Upper lobe of left lung (tissue), 6 donors: Measurements from ENCODE around the gene FCHO2. TPM values are rescaled to one million over a fixed set of nuclear protein-coding genes. Genes with fewer than 3 reads are reported as not detected.

Experiments used
- ATAC-seq, 2 donors: fragments of 200-7000 bp; cut with Tn5 transposase; one replicate each; pipeline ENCODE4 v1.9.1; 2022; ENCODE audit warnings: mild to moderate bottlenecking in 2 of 2, moderate library complexity in 2 of 2; ENCODE audit not compliant: low FRiP score in 2 of 2
- DNase-seq, 2 donors: peaks; one replicate each; pipeline ENCODE4 v3.0.0-alpha.2; 2019 to 2020
- H3K27ac ChIP-seq, 4 donors: fragments of 200-600 bp; sonication (generic); one replicate each; pipeline ENCODE4 v1.5.1; 2016 to 2019
- H3K27me3 ChIP-seq, 4 donors: fragments of 200-600 bp; sonication (generic); one replicate each; pipeline ENCODE4 v1.5.1; 2017 to 2019
- H3K36me3 ChIP-seq, 4 donors: fragments of 200-600 bp; sonication (generic); one replicate each; pipeline ENCODE4 v1.5.1; 2016 to 2019
- H3K4me1 ChIP-seq, 4 donors: fragments of 200-600 bp; sonication (generic); one replicate each; pipeline ENCODE4 v1.5.1; 2018 to 2019
- H3K4me3 ChIP-seq, 4 donors: fragments of 200-600 bp; sonication (generic); one replicate each; pipeline ENCODE4 v1.5.1; 2017 to 2019; ENCODE audit warnings: mild to moderate bottlenecking in 2 of 4, moderate library complexity in 1 of 4
- H3K9me3 ChIP-seq, 4 donors: fragments of 200-600 bp; sonication (generic); one replicate each; pipeline ENCODE4 v1.5.1; 2018 to 2019
- CTCF ChIP-seq, 6 experiments: fragments of 450-650 bp in 4 of 6; fragments of 200-600 bp in 2 of 6; sonication (generic) in 2 of 6; IDR thresholded peaks; one replicate each; pipeline ENCODE4 v1.5.1; 2016 to 2019; ENCODE audit warnings: antibody characterized with exemption in 6 of 6
- EP300 ChIP-seq, 4 donors: sonication (generic); formaldehyde crosslinking; IDR thresholded peaks; one replicate each; pipeline ENCODE4 v1.5.1; 2017; ENCODE audit warnings: antibody characterized with exemption in 4 of 4, control low read depth in 2 of 4
- POLR2A ChIP-seq, 4 donors: fragments of 450-650 bp; IDR thresholded peaks; one replicate each; pipeline ENCODE4 v1.5.1; 2016 to 2017; ENCODE audit warnings: antibody characterized with exemption in 4 of 4, mild to moderate bottlenecking in 2 of 4
- POLR2AphosphoS5 ChIP-seq, 2 donors: sonication (generic); formaldehyde crosslinking; IDR thresholded peaks; one replicate each; pipeline ENCODE4 v1.5.1; 2017; ENCODE audit warnings: antibody characterized with exemption in 2 of 2
- WGBS, 2 donors: methylation state at CpG; one replicate each; pipeline ENCODE4 v1.1.5; 2017 to 2018; 5-methylcytosine and 5-hydroxymethylcytosine counted together
- total RNA-seq, 6 donors: library from RNA; depleted of rRNA in 4 of 6; stranded (reverse); fragments of >200 nt in 4 of 6; gene quantifications; one replicate each; pipeline versions ENCODE4 v1.1.0 to v1.2.1, GENCODE V29; 2016 to 2021
- donor health status: DM: no; HTN: no; CAD: no; lungs with moderate emphysema.
- donor health status: DM: no; HTN: yes; CAD: no; lungs with severe emphysema.

Gene FCHO2
- total RNA-seq, 6 donors from 2014 or later = 37.6 to 99.5 (median 79.7) TPM

GRCh38 chr5:73103870-73104299 lies 148.0 kb downstream of the FCHO2 start:
- no peak for TF ChIP-seq POLR2A (IDR thresholded peaks at IDR 0.05)
- TF ChIP-seq POLR2AphosphoS5 (IDR thresholded peaks at IDR 0.05) = no peak
- no peak for TF ChIP-seq CTCF (IDR thresholded peaks at IDR 0.05)
- TF ChIP-seq EP300 (IDR thresholded peaks at IDR 0.05) = no peak
- H3K4me1 ChIP-seq = no peaks in the 10 kb centered on the region
- DNase-seq = no peak
- 73 to 79% methylated on average over 4 of the region's 4 CpGs for WGBS, 2 donors
- ATAC-seq = no peak
- no peak overlapping the region for H3K27ac ChIP-seq
- no peak overlapping the region for H3K4me3 ChIP-seq
- H3K27me3 ChIP-seq = no peaks in the 10 kb centered on the region
- H3K9me3 ChIP-seq = no peaks in the 10 kb centered on the region
- no peaks in the 10 kb centered on the region for H3K36me3 ChIP-seq

GRCh38 chr5:73104326-73104725 lies 148.5 kb downstream of the FCHO2 start:
- Histone ChIP-seq H3K9me3 (no peaks in the 10 kb centered on the region), H3K4me1 (no peaks in the 10 kb centered on the region), H3K27me3 (no peaks in the 10 kb centered on the region), H3K27ac (no peak overlapping the region), H3K4me3 (no peak overlapping the region), H3K36me3 (no peaks in the 10 kb centered on the region)
- no peak for TF ChIP-seq POLR2AphosphoS5 (IDR thresholded peaks at IDR 0.05)
- ATAC-seq = no peak
- no peak for DNase-seq
- 71 to 76% methylated on average over 1 of the region's 1 CpG for WGBS, 2 donors

GRCh38 chr5:73106335-73106734 lies 150.5 kb downstream of the FCHO2 start:
- H3K4me3 ChIP-seq = no peak overlapping the region
- H3K36me3 ChIP-seq = no peaks in the 10 kb centered on the region
- H3K9me3 ChIP-seq = no peaks in the 10 kb centered on the region
- H3K27me3 ChIP-seq = no peaks in the 10 kb centered on the region
- no peak for DNase-seq
- H3K4me1 ChIP-seq = no peaks in the 10 kb centered on the region
- no peak for ATAC-seq
- TF ChIP-seq EP300 (IDR thresholded peaks at IDR 0.05) (no peak), POLR2A (IDR thresholded peaks at IDR 0.05) (no peak), CTCF (IDR thresholded peaks at IDR 0.05) (no peak), POLR2AphosphoS5 (IDR thresholded peaks at IDR 0.05) (no peak)
- H3K27ac ChIP-seq = no peak overlapping the region

GRCh38 chr5:73110190-73110589 lies 154.3 kb downstream of the FCHO2 start:
- ATAC-seq = no peak
- H3K9me3 ChIP-seq = no peaks in the 10 kb centered on the region
- no peak overlapping the region for H3K4me3 ChIP-seq
- H3K27ac ChIP-seq = no peak overlapping the region
- no peaks in the 10 kb centered on the region for H3K36me3 ChIP-seq
- no peaks in the 10 kb centered on the region for H3K27me3 ChIP-seq
- no peak for TF ChIP-seq POLR2A (IDR thresholded peaks at IDR 0.05)
- no peak for TF ChIP-seq EP300 (IDR thresholded peaks at IDR 0.05)
- no peak for TF ChIP-seq POLR2AphosphoS5 (IDR thresholded peaks at IDR 0.05)
- TF ChIP-seq CTCF (IDR thresholded peaks at IDR 0.05) = no peak
- WGBS, 2 donors = 68 to 76% methylated on average over 1 of the region's 1 CpG
- DNase-seq = no peak
- no peaks in the 10 kb centered on the region for H3K4me1 ChIP-seq

- Histone ChIP-seq H3K4me1 (no peaks in the 10 kb centered on the region), H3K27me3 (no peaks in the 10 kb centered on the region), H3K36me3 (no peaks in the 10 kb centered on the region), H3K27ac (no peak overlapping the region), H3K9me3 (no peaks in the 10 kb centered on the region), H3K4me3 (no peak overlapping the region)
- DNase-seq = no peak
- no peak for ATAC-seq
- 85 to 86% methylated on average over 1 of the region's 1 CpG for WGBS, 2 donors
- TF ChIP-seq POLR2A (IDR thresholded peaks at IDR 0.05) = no peak
- TF ChIP-seq POLR2AphosphoS5 (IDR thresholded peaks at IDR 0.05) = no peak
- no peak for TF ChIP-seq CTCF (IDR thresholded peaks at IDR 0.05)
- TF ChIP-seq EP300 (IDR thresholded peaks at IDR 0.05) = no peak
Measured at GRCh38 chr5:73111536-73111935, 155.7 kb downstream of the FCHO2 start.
